Stomach (tissue), 9 donors: ENCODE measurements around the gene GSTA5. TPM values are rescaled to one million over a fixed set of nuclear protein-coding genes. Genes with fewer than 3 reads are reported as not detected.
"Not testable (repeated sequence)": the region's sequence is repeated elsewhere in the genome, so short reads cannot be mapped to it uniquely, and the experiment has no call there.

ENCODE experiments used
- DNase-seq, 2 donors: peaks; one replicate each; pipeline versions ENCODE4 v3.0.0 to v3.0.0-alpha.2; 2013 to 2019
- H3K27ac ChIP-seq, 5 donors: fragments of 200-600 bp in 4 of 5; sonication (generic) in 4 of 5; one replicate each; pipeline ENCODE4 v1.5.1; 2013 to 2019; ENCODE audit warnings: mild to moderate bottlenecking in 1 of 5, moderate library complexity in 1 of 5
- H3K27me3 ChIP-seq, 3 donors: fragments of 200-600 bp; sonication (generic); one replicate each; pipeline ENCODE4 v1.5.1; 2017 to 2019; ENCODE audit warnings: mixed run types in 1 of 3
- H3K36me3 ChIP-seq, 4 donors: fragments of 200-600 bp; sonication (generic); 1 replicate in 3 of 4; 2 replicates in 1 of 4; pipeline ENCODE4 v1.5.1; 2016 to 2019
- H3K4me1 ChIP-seq, 4 donors: fragments of 200-600 bp; sonication (generic); one replicate each; pipeline ENCODE4 v1.5.1; 2016 to 2019
- H3K4me3 ChIP-seq, 4 donors: fragments of 200-600 bp; sonication (generic) in 3 of 4; one replicate each; pipeline ENCODE4 v1.5.1; 2016 to 2019; ENCODE audit warnings: mild to moderate bottlenecking in 1 of 4
- H3K9me3 ChIP-seq, 4 donors: fragments of 200-600 bp; sonication (generic); one replicate each; pipeline ENCODE4 v1.5.1; 2016 to 2019
- CTCF ChIP-seq, 7 experiments: fragments of 450-650 bp in 4 of 7; fragments of 200-600 bp in 3 of 7; sonication (generic) in 3 of 7; IDR thresholded peaks; one replicate each; pipeline ENCODE4 v1.5.1; 2016 to 2019; ENCODE audit warnings: antibody characterized with exemption in 7 of 7, control low read depth in 2 of 7, mild to moderate bottlenecking in 1 of 7
- EP300 ChIP-seq: sonication (generic); formaldehyde crosslinking; IDR thresholded peaks from one replicate; pipeline ENCODE4 v1.6.1; 2017; ENCODE audit warnings: antibody characterized with exemption
- POLR2A ChIP-seq, 4 donors: fragments of 450-650 bp; IDR thresholded peaks; one replicate each; pipeline ENCODE4 v1.6.1; 2016; ENCODE audit warnings: antibody characterized with exemption in 4 of 4, control low read depth in 2 of 4, mild to moderate bottlenecking in 1 of 4, moderate library complexity in 1 of 4
- POLR2AphosphoS5 ChIP-seq, 3 donors: sonication (generic); formaldehyde crosslinking; IDR thresholded peaks; one replicate each; pipeline ENCODE4 v1.6.1; 2016; ENCODE audit warnings: antibody characterized with exemption in 3 of 3
- WGBS, 5 donors: extraction: QIAGEN DNeasy Blood & Tissue Kit in 3 of 5; methylation state at CpG; one replicate each; pipeline versions ENCODE4 v1.1.5 to v1.1.7; 2013 to 2018; 5-methylcytosine and 5-hydroxymethylcytosine counted together
- intact Hi-C: fragments of 100-400 bp; cut with DNase I; formaldehyde crosslinking; loops from one replicate; pipeline ENCODE4 v1.15.1; 2023; ENCODE audit warnings: low total_unique reads
- polyA plus RNA-seq, 3 donors: library from polyadenylated mRNA; stranded (reverse); fragments of 200-250 nt; gene quantifications; one replicate each; pipeline ENCODE4 v1.2.3, GENCODE V29; 2013
- total RNA-seq, 5 donors: library from RNA; depleted of rRNA; stranded (reverse); fragments of >200 nt; gene quantifications; one replicate each; pipeline versions ENCODE4 v1.1.0 to v1.2.3, GENCODE V29; 2014 to 2016
- donor health status: healthy with polysubstance abuse.
- donor health status: Bipolar disorder and iron deficiency.
- donor health status: healthy.

Gene GSTA5
- total and polyA plus RNA-seq, 8 donors: not detected

- intact Hi-C loops: no loop called here
- Histone ChIP-seq H3K27me3 (no peaks in the 10 kb centered on the region), H3K4me1 (peaks cover 0 to 7% (median 4%) of the 10 kb centered on the region in 4 donors), H3K36me3 (peaks cover 0 to 16% (median 0%) of the 10 kb centered on the region in 4 donors), H3K27ac (no peak overlapping the region), H3K9me3 (peaks cover 0 to 11% (median 0%) of the 10 kb centered on the region in 4 donors), H3K4me3 (no peak overlapping the region)
- DNase-seq: no peak
- TF ChIP-seq EP300 (no peak), CTCF (IDR thresholded peaks at IDR 0.05) (no peak), POLR2A (IDR thresholded peaks at IDR 0.05) (no peak), POLR2AphosphoS5 (IDR thresholded peaks at IDR 0.05) (no peak)
- WGBS, 5 donors: 0% methylated on average over 1 of the region's 1 CpG
Observed at GRCh38 chr6:52790861-52791260, 49.8 kb downstream of the GSTA5 start.

GRCh38 chr6:52789658-52790057 is 51.0 kb downstream of the GSTA5 start:
- intact Hi-C loops, H3K27ac ChIP-seq, H3K27me3 ChIP-seq, H3K4me3 ChIP-seq, H3K4me1 ChIP-seq, DNase-seq: not testable (repeated sequence)
- Histone ChIP-seq H3K9me3 (peaks cover 0 to 11% (median 0%) of the 10 kb centered on the region in 4 donors), H3K36me3 (peaks cover 0 to 16% (median 0%) of the 10 kb centered on the region in 4 donors)
- 83 to 92% (median 88%) methylated on average over 1 of the region's 1 CpG for WGBS, 5 donors

GRCh38 chr6:52788478-52788877 is 52.1 kb downstream of the GSTA5 start:
- Histone ChIP-seq H3K4me1 (peaks cover 0 to 9% (median 5%) of the 10 kb centered on the region in 4 donors), H3K27ac (peak overlapping the region in 2 of 5 donors; percentile 17 to 38), H3K36me3 (peaks cover 0 to 16% (median 0%) of the 10 kb centered on the region in 4 donors), H3K9me3 (peaks cover 0 to 11% (median 0%) of the 10 kb centered on the region in 4 donors), H3K4me3 (no peak overlapping the region), H3K27me3 (no peaks in the 10 kb centered on the region)
- TF ChIP-seq CTCF (IDR thresholded peaks at IDR 0.05): no peak
- TF ChIP-seq EP300: no peak
- no peak for TF ChIP-seq POLR2A (IDR thresholded peaks at IDR 0.05)
- no peak for TF ChIP-seq POLR2AphosphoS5 (IDR thresholded peaks at IDR 0.05)
- peak in 1 of 2 donors; percentile 21 for DNase-seq
- intact Hi-C loops: no loop called here
- WGBS, 5 donors: 34 to 58% (median 47%) methylated on average over 3 of the region's 3 CpGs

- peak in 1 of 2 donors; percentile 35 for DNase-seq
- H3K27ac ChIP-seq: peak overlapping the region in 2 of 5 donors; percentile 17 to 38
- 20 to 35% (median 23%) methylated on average over 3 of the region's 3 CpGs for WGBS, 5 donors
- H3K4me3 ChIP-seq: no peak overlapping the region
- intact Hi-C loops: no loop called here
- peaks cover 0 to 11% (median 0%) of the 10 kb centered on the region in 4 donors for H3K36me3 ChIP-seq
- TF ChIP-seq EP300 (no peak), POLR2AphosphoS5 (IDR thresholded peaks at IDR 0.05) (peak in 1 of 3 donors; percentile 26)
- H3K27me3 ChIP-seq: no peaks in the 10 kb centered on the region
- H3K4me1 ChIP-seq: peaks cover 0 to 9% (median 5%) of the 10 kb centered on the region in 4 donors
- peaks cover 0 to 11% (median 0%) of the 10 kb centered on the region in 4 donors for H3K9me3 ChIP-seq
Observed at GRCh38 chr6:52787917-52788316, 52.7 kb downstream of the GSTA5 start.

GRCh38 chr6:52786249-52786956 is 54.2 kb downstream of the GSTA5 start:
- 92 to 98% (median 94%) methylated on average over 22 to 24 of the region's 24 CpGs for WGBS, 5 donors
- no peak overlapping the region for H3K4me3 ChIP-seq
- peak overlapping the region in 3 of 5 donors; percentile 0 to 59 (median 10) for H3K27ac ChIP-seq
- TF ChIP-seq POLR2A (IDR thresholded peaks at IDR 0.05) (no peak), EP300 (no peak), CTCF (IDR thresholded peaks at IDR 0.05) (no peak), POLR2AphosphoS5 (IDR thresholded peaks at IDR 0.05) (no peak)
- DNase-seq: no peak
- H3K4me1 ChIP-seq: peaks cover 0 to 9% (median 5%) of the 10 kb centered on the region in 4 donors
- no peaks in the 10 kb centered on the region for H3K27me3 ChIP-seq
- H3K9me3 ChIP-seq: no peaks in the 10 kb centered on the region
- intact Hi-C loops: no loop called here
- H3K36me3 ChIP-seq: no peaks in the 10 kb centered on the region

- intact Hi-C loops, H3K4me1 ChIP-seq: not testable (repeated sequence)
- 10 to 37% (median 20%) methylated on average over 3 of the region's 3 CpGs for WGBS, 5 donors
Observed at GRCh38 chr6:52782696-52783274, 57.8 kb downstream of the GSTA5 start.

GRCh38 chr6:52782209-52782608 is 58.4 kb downstream of the GSTA5 start:
- H3K4me1 ChIP-seq: not testable (repeated sequence)

More at GRCh38 chr6:52782696-52783274, 57.8 kb downstream of the GSTA5 start:
- H3K4me3 ChIP-seq, H3K36me3 ChIP-seq, H3K9me3 ChIP-seq, H3K27me3 ChIP-seq: not testable (repeated sequence)
- peak overlapping the region in 1 of 5 donors; percentile 14 for H3K27ac ChIP-seq
- peak in 1 of 2 donors; percentile 52 for DNase-seq

More at GRCh38 chr6:52782209-52782608, 58.4 kb downstream of the GSTA5 start:
- H3K27me3 ChIP-seq, H3K9me3 ChIP-seq, H3K4me3 ChIP-seq, H3K27ac ChIP-seq, intact Hi-C loops, H3K36me3 ChIP-seq, DNase-seq: not testable (repeated sequence)
